Hindlimb muscle (tissue), 1 donor: ENCODE data around the gene PACSIN1. TPM values are rescaled to one million over a fixed set of nuclear protein-coding genes. Genes with fewer than 3 reads are reported as not detected.

Experiments
- DNase-seq: peaks from one replicate; pipeline ENCODE4 v3.0.0-alpha.2; 2013
- polyA plus RNA-seq: library from polyadenylated mRNA; unstranded; fragments of 120-200 nt; gene quantifications from one replicate; pipeline ENCODE4 v1.2.1, GENCODE V29; 2013; ENCODE audit not compliant: insufficient read length

PACSIN1 gene
- polyA plus RNA-seq, 1 donor = 1.1 TPM

- no peak for DNase-seq
Observed at GRCh38 chr6:34565722-34566137, 99.9 kb downstream of the PACSIN1 start.

GRCh38 chr6:34566830-34567546 lies 101.1 kb downstream of the PACSIN1 start:
- no peak for DNase-seq

GRCh38 chr6:34568341-34569201 lies 102.7 kb downstream of the PACSIN1 start:
- no peak for DNase-seq

GRCh38 chr6:34569361-34569973 lies 103.6 kb downstream of the PACSIN1 start:
- DNase-seq = no peak

- no peak for DNase-seq
Observed at GRCh38 chr6:34570066-34570833, 104.4 kb downstream of the PACSIN1 start.

- DNase-seq = no peak
Observed at GRCh38 chr6:34571388-34571787, 105.5 kb downstream of the PACSIN1 start.

- no peak for DNase-seq
Observed at GRCh38 chr6:34572021-34572420, 106.1 kb downstream of the PACSIN1 start.

- DNase-seq = no peak
Observed at GRCh38 chr6:34572585-34572984, 106.7 kb downstream of the PACSIN1 start.

- DNase-seq = no peak
Observed at GRCh38 chr6:34573567-34574183, 107.8 kb downstream of the PACSIN1 start.

GRCh38 chr6:34574647-34575293 lies 108.9 kb downstream of the PACSIN1 start:
- DNase-seq = no peak

- no peak for DNase-seq
Observed at GRCh38 chr6:34575326-34575725, 109.5 kb downstream of the PACSIN1 start.

GRCh38 chr6:34576286-34576955 lies 110.5 kb downstream of the PACSIN1 start:
- DNase-seq = no peak

- no peak for DNase-seq
Observed at GRCh38 chr6:34578445-34579262, 112.8 kb downstream of the PACSIN1 start.

- no peak for DNase-seq
Observed at GRCh38 chr6:34580707-34581560, 115.1 kb downstream of the PACSIN1 start.

- no peak for DNase-seq
Observed at GRCh38 chr6:34581561-34581920, 115.7 kb downstream of the PACSIN1 start.

- no peak for DNase-seq
Observed at GRCh38 chr6:34583461-34583860, 117.6 kb downstream of the PACSIN1 start.

- no peak for DNase-seq
Observed at GRCh38 chr6:34583861-34584604, 118.2 kb downstream of the PACSIN1 start.

- no peak for DNase-seq
Observed at GRCh38 chr6:34584694-34585093, 118.8 kb downstream of the PACSIN1 start.
